HG02798 (cell line): ENCODE measurements around the gene PGAM2.

Source experiments
- ATAC-seq: cut with Tn5 transposase; IDR thresholded peaks from one replicate; pipeline ENCODE4 v1.9.1; 2021; ENCODE audit warnings: mild to moderate bottlenecking; ENCODE audit not compliant: unreplicated experiment, poor library complexity

The PGAM2 gene

GRCh38 chr7:44065431-44066110, at the start of gene PGAM2:
PGAM2 (minus strand) TSS chr7:44065567; CDS start chr7:44065529, 38 bp downstream.
- ATAC-seq = no peak

GRCh38 chr7:44114586-44115310, 49.4 kb upstream of the PGAM2 start:
- ATAC-seq = no peak

- no peak for ATAC-seq
Observed at GRCh38 chr7:44113764-44114354, 48.5 kb upstream of the PGAM2 start.

- no peak for ATAC-seq
Observed at GRCh38 chr7:44112997-44113763, 47.8 kb upstream of the PGAM2 start.

- ATAC-seq = no peak
Observed at GRCh38 chr7:44112231-44112996, 47.0 kb upstream of the PGAM2 start.

- ATAC-seq = no peak
Observed at GRCh38 chr7:44111761-44112160, 46.4 kb upstream of the PGAM2 start.

GRCh38 chr7:44110719-44111635, 45.6 kb upstream of the PGAM2 start:
- no peak for ATAC-seq

- no peak for ATAC-seq
Observed at GRCh38 chr7:44109991-44110390, 44.6 kb upstream of the PGAM2 start.

GRCh38 chr7:44108768-44109750, 43.7 kb upstream of the PGAM2 start:
- ATAC-seq = no peak

- no peak for ATAC-seq
Observed at GRCh38 chr7:44107961-44108767, 42.8 kb upstream of the PGAM2 start.

- no peak for ATAC-seq
Observed at GRCh38 chr7:44107116-44107960, 42.0 kb upstream of the PGAM2 start.

GRCh38 chr7:44106311-44107065, 41.1 kb upstream of the PGAM2 start:
- ATAC-seq = no peak

GRCh38 chr7:44105832-44106231, 40.5 kb upstream of the PGAM2 start:
- no peak for ATAC-seq

GRCh38 chr7:44104860-44105771, 39.7 kb upstream of the PGAM2 start:
- no peak for ATAC-seq
